Nephron (organoid): ENCODE results near the gene PNPLA6.
A peak's percentile ranks its signal among the peaks of the same experiment; 100 is the strongest.

Experiments used
- H3K27ac Mint-ChIP-seq, 3 experiments: 2 replicates each; pipeline ENCODE4 v1.8.0; 2020; ENCODE audit warnings: mixed read lengths in 3 of 3, mild to moderate bottlenecking in 2 of 3, moderate library complexity in 1 of 3
- H3K27me3 Mint-ChIP-seq: 2 replicates; pipeline ENCODE4 v1.8.0; 2021; ENCODE audit warnings: low read depth, mild to moderate bottlenecking, moderate library complexity, mixed read lengths
- H3K36me3 Mint-ChIP-seq: 2 replicates; pipeline ENCODE4 v1.8.0; 2020; ENCODE audit warnings: low read depth, mixed read lengths
- H3K4me1 Mint-ChIP-seq: 2 replicates; pipeline ENCODE4 v1.8.0; 2020; ENCODE audit warnings: mixed read lengths
- H3K4me3 Mint-ChIP-seq, 3 experiments: 2 replicates each; pipeline ENCODE4 v1.8.0; 2020; ENCODE audit warnings: mild to moderate bottlenecking in 3 of 3, mixed read lengths in 3 of 3, moderate library complexity in 2 of 3
- H3K9me3 Mint-ChIP-seq: 2 replicates; pipeline ENCODE4 v1.8.0; 2020; ENCODE audit warnings: mixed read lengths
- TF ChIP-seq, protein P1 (sequence below), 3 experiments: fragments of 200-600 bp; sonication (generic); IDR thresholded peaks; one replicate each; pipeline ENCODE4 v1.5.0; 2021; ENCODE audit warnings: antibody characterized with exemption in 3 of 3; ENCODE audit not compliant: unreplicated experiment in 3 of 3

PNPLA6 gene

GRCh38 chr19:7516333-7516732, 19.2 kb upstream of the PNPLA6 start:
- H3K9me3 Mint-ChIP-seq, result no peaks in the 10 kb centered on the region
- H3K36me3 Mint-ChIP-seq, result peaks cover 19% of the 10 kb centered on the region
- peaks cover 27% of the 10 kb centered on the region for H3K4me1 Mint-ChIP-seq
- TF ChIP-seq, protein P1, sequence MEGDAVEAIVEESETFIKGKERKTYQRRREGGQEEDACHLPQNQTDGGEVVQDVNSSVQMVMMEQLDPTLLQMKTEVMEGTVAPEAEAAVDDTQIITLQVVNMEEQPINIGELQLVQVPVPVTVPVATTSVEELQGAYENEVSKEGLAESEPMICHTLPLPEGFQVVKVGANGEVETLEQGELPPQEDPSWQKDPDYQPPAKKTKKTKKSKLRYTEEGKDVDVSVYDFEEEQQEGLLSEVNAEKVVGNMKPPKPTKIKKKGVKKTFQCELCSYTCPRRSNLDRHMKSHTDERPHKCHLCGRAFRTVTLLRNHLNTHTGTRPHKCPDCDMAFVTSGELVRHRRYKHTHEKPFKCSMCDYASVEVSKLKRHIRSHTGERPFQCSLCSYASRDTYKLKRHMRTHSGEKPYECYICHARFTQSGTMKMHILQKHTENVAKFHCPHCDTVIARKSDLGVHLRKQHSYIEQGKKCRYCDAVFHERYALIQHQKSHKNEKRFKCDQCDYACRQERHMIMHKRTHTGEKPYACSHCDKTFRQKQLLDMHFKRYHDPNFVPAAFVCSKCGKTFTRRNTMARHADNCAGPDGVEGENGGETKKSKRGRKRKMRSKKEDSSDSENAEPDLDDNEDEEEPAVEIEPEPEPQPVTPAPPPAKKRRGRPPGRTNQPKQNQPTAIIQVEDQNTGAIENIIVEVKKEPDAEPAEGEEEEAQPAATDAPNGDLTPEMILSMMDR (IDR thresholded peaks at IDR 0.05; ENCODE audit: unreplicated experiment in 3 of 3), result no peak
- peak overlapping the region; percentile 96 to 99 (median 98) for H3K27ac Mint-ChIP-seq
- peaks cover 5% of the 10 kb centered on the region for H3K27me3 Mint-ChIP-seq
- peak overlapping the region; percentile 90 to 96 (median 94) for H3K4me3 Mint-ChIP-seq

DNA sequence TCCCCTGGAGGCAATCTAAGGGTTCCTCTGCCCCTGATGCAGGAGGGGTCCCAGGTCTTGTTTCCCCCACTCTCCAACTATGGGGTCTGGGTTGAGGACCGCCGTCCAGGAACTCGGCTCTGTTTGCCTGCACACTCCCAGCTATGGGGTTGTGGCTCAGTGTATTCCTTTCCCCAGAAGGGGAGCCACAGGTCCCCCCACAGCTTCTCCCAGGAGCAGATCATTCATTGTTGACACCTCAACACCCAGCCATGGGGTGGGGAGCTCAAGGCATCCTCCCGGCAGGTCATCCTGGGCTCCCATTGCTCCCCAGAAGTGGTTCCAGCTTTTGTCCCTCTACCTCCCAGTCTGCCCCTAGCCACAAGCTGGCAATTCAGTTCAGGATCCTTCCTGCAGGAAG, 18.6 kb upstream of the PNPLA6 start:
- TF ChIP-seq, protein P1 (IDR thresholded peaks at IDR 0.05; ENCODE audit: unreplicated experiment in 3 of 3), result no peak
- Mint-ChIP-seq H3K4me3 (peak overlapping the region; percentile 90 to 96 (median 94)), H3K4me1 (peaks cover 30% of the 10 kb centered on the region)

GRCh38 chr19:7519361-7520130, 16.0 kb upstream of the PNPLA6 start:
- TF ChIP-seq, protein P1 (IDR thresholded peaks at IDR 0.05; ENCODE audit: unreplicated experiment in 3 of 3), result no peak
- H3K27me3 Mint-ChIP-seq, result peaks cover 5% of the 10 kb centered on the region
- peaks cover 31% of the 10 kb centered on the region for H3K4me1 Mint-ChIP-seq
- peak overlapping the region; percentile 69 to 77 (median 75) for H3K4me3 Mint-ChIP-seq
- H3K27ac Mint-ChIP-seq, result peak overlapping the region; percentile 23 to 61 (median 46)
- no peaks in the 10 kb centered on the region for H3K9me3 Mint-ChIP-seq
- H3K36me3 Mint-ChIP-seq, result peaks cover 19% of the 10 kb centered on the region

More for the DNA sequence above, 18.6 kb upstream of the PNPLA6 start:
- peak overlapping the region; percentile 96 to 99 (median 98) for H3K27ac Mint-ChIP-seq
- no peaks in the 10 kb centered on the region for H3K9me3 Mint-ChIP-seq
- H3K36me3 Mint-ChIP-seq, result peaks cover 19% of the 10 kb centered on the region
- peaks cover 5% of the 10 kb centered on the region for H3K27me3 Mint-ChIP-seq

- peaks cover 4% of the 10 kb centered on the region for H3K27me3 Mint-ChIP-seq
- H3K36me3 Mint-ChIP-seq, result peaks cover 19% of the 10 kb centered on the region
- no peak overlapping the region for H3K27ac Mint-ChIP-seq
- H3K4me1 Mint-ChIP-seq, result peaks cover 23% of the 10 kb centered on the region
- TF ChIP-seq, protein P1 (IDR thresholded peaks at IDR 0.05; ENCODE audit: unreplicated experiment in 3 of 3), result no peak
- H3K4me3 Mint-ChIP-seq, result no peak overlapping the region
- no peaks in the 10 kb centered on the region for H3K9me3 Mint-ChIP-seq
Observed at GRCh38 chr19:7520131-7521051, 15.1 kb upstream of the PNPLA6 start.

DNA sequence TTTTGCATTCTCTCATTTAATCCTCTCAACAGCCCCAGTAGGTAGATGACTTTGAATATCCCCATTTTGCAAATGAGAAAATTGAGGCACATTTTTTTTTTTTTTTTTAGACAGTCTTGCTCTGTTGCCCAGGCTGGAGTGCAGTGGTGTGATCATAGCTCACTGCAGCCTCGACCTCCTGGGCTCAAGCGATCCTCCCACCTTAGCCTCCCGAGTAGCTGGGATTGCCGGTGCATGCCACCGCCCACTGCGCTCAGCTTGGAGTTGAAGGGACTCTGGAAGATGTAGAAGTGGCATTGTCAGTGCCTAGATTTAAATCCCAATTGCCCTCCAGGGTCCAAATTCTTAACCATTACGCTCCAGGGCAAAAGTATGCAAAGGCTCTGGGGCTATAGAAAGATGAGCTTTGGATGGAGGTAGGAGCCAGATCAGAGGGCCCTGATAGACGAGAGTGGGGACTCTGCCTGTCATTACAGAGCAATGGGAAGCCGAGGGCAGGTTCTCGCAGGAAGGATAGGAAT, 13.9 kb upstream of the PNPLA6 start:
- H3K4me1 Mint-ChIP-seq, result peaks cover 19% of the 10 kb centered on the region
- TF ChIP-seq, protein P1 (IDR thresholded peaks at IDR 0.05; ENCODE audit: unreplicated experiment in 3 of 3), result no peak
- H3K4me3 Mint-ChIP-seq, result peak overlapping the region; percentile 79 to 88 (median 85)
- peaks cover 19% of the 10 kb centered on the region for H3K36me3 Mint-ChIP-seq
- H3K9me3 Mint-ChIP-seq, result no peaks in the 10 kb centered on the region
- H3K27ac Mint-ChIP-seq, result peak overlapping the region; percentile 83 to 90 (median 85)
- H3K27me3 Mint-ChIP-seq, result no peaks in the 10 kb centered on the region
